Measurements from ENCODE around the gene ATP7A. TPM values are rescaled to one million over a fixed set of nuclear protein-coding genes. Genes with fewer than 3 reads are reported as not detected.

Gene ATP7A
- total RNA-seq, 1 donor from 2014 or later = 8.2 TPM

- Histone ChIP-seq H3K4me3 (ENCODE audit: low read depth, low read length) (no peak overlapping the region), H3K36me3 (ENCODE audit: control insufficient read depth, insufficient read depth, low read length) (no peaks in the 10 kb centered on the region), H3K27me3 (ENCODE audit: control insufficient read depth, insufficient read depth, low read length) (no peaks in the 10 kb centered on the region)
- no peak for TF ChIP-seq CTCF (IDR thresholded peaks at IDR 0.05; ENCODE audit: insufficient read depth, low read length, poor library complexity, severe bottlenecking)
- no peak for DNase-seq (ENCODE audit: low read depth)
Measured at GRCh38 chrX:77922787-77923186, 12.3 kb downstream of the ATP7A start.

GRCh38 chrX:77924320-77924859 lies 13.9 kb downstream of the ATP7A start:
- Histone ChIP-seq H3K27me3 (ENCODE audit: control insufficient read depth, insufficient read depth, low read length) (no peaks in the 10 kb centered on the region), H3K36me3 (ENCODE audit: control insufficient read depth, insufficient read depth, low read length) (no peaks in the 10 kb centered on the region), H3K4me3 (ENCODE audit: low read depth, low read length) (no peak overlapping the region)
- DNase-seq (ENCODE audit: low read depth) = no peak
- no peak for TF ChIP-seq CTCF (IDR thresholded peaks at IDR 0.05; ENCODE audit: insufficient read depth, low read length, poor library complexity, severe bottlenecking)

- no peak for DNase-seq (ENCODE audit: low read depth)
- Histone ChIP-seq H3K36me3 (ENCODE audit: control insufficient read depth, insufficient read depth, low read length) (no peaks in the 10 kb centered on the region), H3K4me3 (ENCODE audit: low read depth, low read length) (no peak overlapping the region), H3K27me3 (ENCODE audit: control insufficient read depth, insufficient read depth, low read length) (no peaks in the 10 kb centered on the region)
- TF ChIP-seq CTCF (IDR thresholded peaks at IDR 0.05; ENCODE audit: insufficient read depth, low read length, poor library complexity, severe bottlenecking) = no peak
Measured at GRCh38 chrX:77925764-77926163, 15.3 kb downstream of the ATP7A start.

- TF ChIP-seq CTCF (IDR thresholded peaks at IDR 0.05; ENCODE audit: insufficient read depth, low read length, poor library complexity, severe bottlenecking) = no peak
- H3K27me3 ChIP-seq (ENCODE audit: control insufficient read depth, insufficient read depth, low read length) = no peaks in the 10 kb centered on the region
- H3K4me3 ChIP-seq (ENCODE audit: low read depth, low read length) = no peak overlapping the region
- DNase-seq (ENCODE audit: low read depth) = no peak
- H3K36me3 ChIP-seq (ENCODE audit: control insufficient read depth, insufficient read depth, low read length) = no peaks in the 10 kb centered on the region
Measured at GRCh38 chrX:77930581-77930980, 20.1 kb downstream of the ATP7A start.

GRCh38 chrX:77935886-77936285 lies 25.4 kb downstream of the ATP7A start:
- no peaks in the 10 kb centered on the region for H3K36me3 ChIP-seq (ENCODE audit: control insufficient read depth, insufficient read depth, low read length)
- DNase-seq (ENCODE audit: low read depth) = no peak

More at GRCh38 chrX:77935886-77936285, 25.4 kb downstream of the ATP7A start:
- Histone ChIP-seq H3K4me3 (ENCODE audit: low read depth, low read length) (no peak overlapping the region), H3K27me3 (ENCODE audit: control insufficient read depth, insufficient read depth, low read length) (no peaks in the 10 kb centered on the region)
- TF ChIP-seq CTCF (IDR thresholded peaks at IDR 0.05; ENCODE audit: insufficient read depth, low read length, poor library complexity, severe bottlenecking) = no peak

Measured in kidney epithelial cell (primary cell).